Dermis microvascular lymphatic vessel endothelial cell (primary cell): Measurements from ENCODE around the gene LRFN2. TPM values are rescaled to one million over a fixed set of nuclear protein-coding genes. Genes with fewer than 3 reads are reported as not detected.

Experiments
- DNase-seq, 2 donors: peaks; one replicate each; pipeline versions ENCODE4 v3.0.0 to v3.0.0-alpha.2; 2010; ENCODE audit warnings: low read depth in 2 of 2
- total RNA-seq: library from RNA; depleted of rRNA; stranded (reverse); fragments of >200 nt; gene quantifications from 2 replicates; pipeline ENCODE4 v1.2.1, GENCODE V29; 2014

The LRFN2 gene
- total RNA-seq, 1 donor from 2014 or later = not detected

DNA sequence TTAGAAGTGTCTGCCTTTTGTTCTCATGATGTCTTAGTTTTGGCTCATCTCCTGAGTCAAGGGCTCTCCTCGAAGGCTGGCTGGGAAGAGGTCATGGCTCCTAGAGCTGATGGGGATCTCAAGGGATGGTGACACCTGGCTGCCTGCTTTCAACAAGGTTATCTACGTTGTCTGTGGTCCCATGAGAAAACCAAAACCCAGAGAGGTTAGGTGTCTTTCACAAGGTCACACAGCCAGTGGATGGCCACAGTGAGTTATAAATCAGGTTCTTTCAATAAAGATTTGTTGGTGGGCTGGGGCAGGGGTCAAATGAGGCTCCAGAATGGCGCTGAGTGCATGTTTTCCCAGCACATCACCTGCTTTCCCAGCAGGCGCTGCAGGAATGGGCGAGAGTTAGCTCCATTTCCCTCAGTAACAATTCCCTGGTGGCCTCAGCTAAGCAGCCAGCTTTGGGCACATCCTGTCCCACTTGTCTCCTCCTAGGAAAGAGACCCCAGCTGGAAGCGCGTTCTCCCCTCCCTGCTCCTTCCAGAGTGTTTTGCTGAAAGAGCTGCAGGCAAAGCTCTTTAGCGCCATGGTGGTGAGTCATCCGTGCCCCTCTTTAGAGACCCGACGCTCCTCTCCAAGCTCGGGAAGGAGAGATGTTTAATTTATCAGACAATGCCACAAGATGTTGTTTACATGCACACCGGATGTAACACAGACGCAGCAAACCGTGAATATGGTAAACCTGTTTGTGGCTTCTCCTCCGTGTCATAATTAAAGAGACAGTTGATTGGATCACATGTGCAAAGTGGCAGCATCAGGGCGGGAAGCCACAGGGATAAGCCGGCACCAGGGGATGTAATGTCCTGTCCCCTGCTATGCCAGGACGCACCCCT is 109.7 kb downstream of the LRFN2 start:
- DNase-seq = no peak

- no peak for DNase-seq
Observed at GRCh38 chr6:40476673-40477072, 110.5 kb downstream of the LRFN2 start.

- DNase-seq = no peak
Observed at GRCh38 chr6:40474937-40475336, 112.2 kb downstream of the LRFN2 start.

GRCh38 chr6:40473026-40473425 is 114.1 kb downstream of the LRFN2 start:
- DNase-seq = no peak

GRCh38 chr6:40472353-40472752 is 114.8 kb downstream of the LRFN2 start:
- no peak for DNase-seq

GRCh38 chr6:40471243-40471642 is 115.9 kb downstream of the LRFN2 start:
- no peak for DNase-seq

DNA sequence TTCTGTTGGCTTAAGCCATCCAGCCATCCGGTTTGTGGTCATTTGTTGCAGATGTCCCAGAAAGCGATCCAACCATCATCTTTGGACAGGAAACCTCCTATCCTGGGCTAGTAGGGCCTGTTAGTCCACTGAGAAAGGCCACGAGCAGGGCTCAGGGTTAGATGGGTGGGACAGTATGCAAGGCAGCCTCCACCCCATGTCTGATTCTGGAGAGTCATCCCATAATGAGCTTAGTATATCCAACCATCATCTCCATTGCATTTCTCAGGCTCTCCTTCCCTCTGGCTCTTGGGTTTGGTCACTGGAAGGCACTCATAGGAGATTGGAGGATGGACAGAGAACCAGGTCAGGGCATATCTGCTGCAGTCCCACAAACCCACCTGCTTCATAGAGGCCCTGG is 117.8 kb downstream of the LRFN2 start:
- DNase-seq = no peak

GRCh38 chr6:40466986-40467539 is 120.1 kb downstream of the LRFN2 start:
- no peak for DNase-seq

GRCh38 chr6:40461643-40462042 is 125.5 kb downstream of the LRFN2 start:
- DNase-seq = no peak

DNA sequence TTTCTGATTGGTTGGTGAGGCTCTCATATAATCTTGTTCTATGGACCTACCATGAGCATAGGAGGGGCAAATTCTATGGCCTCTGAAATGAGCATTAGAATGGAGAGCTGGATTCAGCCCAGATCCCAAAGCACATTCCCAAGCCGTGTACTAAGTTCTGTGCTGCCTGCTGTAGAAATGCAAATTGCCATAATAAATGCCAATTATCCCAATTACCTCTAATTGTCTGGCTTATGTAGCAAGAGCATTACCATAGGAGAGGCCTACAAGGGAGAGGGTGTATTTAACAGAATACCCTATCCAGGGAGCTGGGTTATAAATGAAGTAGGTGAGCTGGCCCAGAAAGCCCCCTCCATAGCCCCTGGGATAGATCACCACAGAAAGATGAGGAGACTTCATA is 126.8 kb downstream of the LRFN2 start:
- DNase-seq = no peak

- DNase-seq = no peak
Observed at GRCh38 chr6:40457261-40457660, 129.9 kb downstream of the LRFN2 start.

- no peak for DNase-seq
Observed at GRCh38 chr6:40456390-40457013, 130.7 kb downstream of the LRFN2 start.

- no peak for DNase-seq
Observed at GRCh38 chr6:40455686-40456389, 131.3 kb downstream of the LRFN2 start.

GRCh38 chr6:40450483-40450882 is 136.7 kb downstream of the LRFN2 start:
- DNase-seq = no peak

DNA sequence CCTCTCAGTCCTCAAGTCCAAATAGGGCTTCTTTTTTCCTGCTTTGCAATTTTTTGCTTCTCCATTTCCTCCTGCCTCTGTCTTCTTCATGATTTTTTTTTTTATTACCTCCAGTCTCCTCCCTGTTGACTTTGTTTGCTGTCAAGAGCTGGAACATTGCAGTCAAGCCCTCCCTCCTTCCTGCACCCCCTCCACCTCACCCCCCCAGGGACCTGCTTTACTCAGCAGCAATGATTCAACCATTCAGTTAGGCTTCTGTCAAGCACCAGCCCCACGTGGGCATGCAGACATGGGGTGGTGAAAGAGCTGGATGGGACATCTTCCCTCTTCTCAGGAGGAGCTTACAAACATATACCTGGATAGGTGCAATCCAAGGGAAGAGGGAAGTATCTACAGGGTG is 142.4 kb downstream of the LRFN2 start:
- no peak for DNase-seq

DNA sequence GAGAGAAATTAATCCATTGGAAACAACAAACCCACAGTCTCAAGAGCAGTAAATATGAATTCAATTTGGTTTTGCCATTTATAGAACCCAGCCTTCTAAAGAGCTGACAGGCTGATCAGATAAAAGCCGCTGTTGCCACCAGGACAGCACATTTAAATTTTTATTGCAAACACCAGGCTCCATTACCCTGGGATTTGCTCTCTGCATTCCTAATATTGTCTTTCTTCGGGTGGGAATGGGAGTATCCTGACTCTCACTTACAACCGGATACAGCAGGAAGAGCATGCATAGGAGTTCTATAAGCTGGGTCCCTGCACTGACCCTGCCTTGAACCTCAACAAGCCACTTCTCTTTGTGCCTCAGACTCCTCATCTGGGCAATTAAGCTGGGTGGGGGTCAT is 142.9 kb downstream of the LRFN2 start:
- DNase-seq = no peak

DNA sequence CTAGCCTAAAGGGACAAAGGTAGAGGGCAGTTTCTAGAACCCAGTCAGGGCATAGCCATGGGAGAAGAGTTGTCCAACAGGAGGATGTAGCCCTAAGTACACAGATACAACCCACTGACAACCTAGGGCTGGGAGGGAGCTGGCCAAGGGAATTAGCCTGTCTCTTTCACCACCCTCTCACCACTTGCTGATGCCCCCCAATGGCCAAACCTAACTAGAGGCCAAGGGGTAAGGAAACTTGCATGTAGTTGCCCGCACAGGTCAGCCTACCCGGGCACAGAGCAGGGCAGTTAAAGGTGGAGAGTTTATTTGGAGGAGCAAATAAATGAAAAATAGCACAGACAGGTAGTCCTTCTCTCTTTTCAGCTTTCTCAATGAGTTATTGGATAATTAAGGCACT is 143.3 kb downstream of the LRFN2 start:
- no peak for DNase-seq

- DNase-seq = no peak
Observed at GRCh38 chr6:40442591-40442990, 144.6 kb downstream of the LRFN2 start.

DNA sequence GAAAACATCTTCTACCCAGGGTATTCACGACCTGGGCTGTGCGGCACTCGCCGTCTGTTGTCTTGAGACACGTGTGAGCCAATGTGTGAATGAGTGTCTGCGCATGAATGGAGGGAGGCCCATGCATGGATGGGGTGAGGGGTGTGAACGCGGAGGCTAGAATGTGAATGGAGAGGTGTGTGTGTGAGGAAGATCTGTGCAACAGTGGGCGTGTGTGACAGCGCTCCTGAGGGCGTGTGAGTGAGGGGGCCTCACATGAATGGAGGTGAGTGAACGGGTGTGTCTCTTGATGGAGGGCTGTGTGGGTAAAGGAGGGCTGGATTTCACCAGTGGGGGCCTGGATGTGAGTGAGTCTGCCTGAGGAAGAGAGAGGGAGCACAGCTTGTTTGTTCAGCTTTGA is 146.0 kb downstream of the LRFN2 start:
- DNase-seq = no peak

DNA sequence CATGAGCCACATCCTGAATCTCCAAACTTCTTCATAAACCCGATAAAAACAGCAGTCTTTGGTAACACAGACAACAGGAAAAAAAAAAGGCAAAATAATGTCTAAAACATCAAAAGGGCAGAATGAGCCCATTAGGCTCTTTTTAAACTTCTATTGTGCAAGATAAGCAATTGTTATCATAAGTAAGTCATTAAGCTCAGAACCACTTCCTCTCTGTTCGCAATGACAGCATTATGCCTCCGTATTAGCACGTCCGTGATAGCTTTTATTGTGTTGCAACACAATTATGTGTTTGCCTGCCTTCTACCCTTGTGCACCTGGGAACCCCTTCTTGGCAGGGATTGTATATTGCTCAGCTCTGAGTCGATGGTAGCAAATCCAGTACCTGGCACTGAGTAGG is 147.1 kb downstream of the LRFN2 start:
- DNase-seq = no peak

DNA sequence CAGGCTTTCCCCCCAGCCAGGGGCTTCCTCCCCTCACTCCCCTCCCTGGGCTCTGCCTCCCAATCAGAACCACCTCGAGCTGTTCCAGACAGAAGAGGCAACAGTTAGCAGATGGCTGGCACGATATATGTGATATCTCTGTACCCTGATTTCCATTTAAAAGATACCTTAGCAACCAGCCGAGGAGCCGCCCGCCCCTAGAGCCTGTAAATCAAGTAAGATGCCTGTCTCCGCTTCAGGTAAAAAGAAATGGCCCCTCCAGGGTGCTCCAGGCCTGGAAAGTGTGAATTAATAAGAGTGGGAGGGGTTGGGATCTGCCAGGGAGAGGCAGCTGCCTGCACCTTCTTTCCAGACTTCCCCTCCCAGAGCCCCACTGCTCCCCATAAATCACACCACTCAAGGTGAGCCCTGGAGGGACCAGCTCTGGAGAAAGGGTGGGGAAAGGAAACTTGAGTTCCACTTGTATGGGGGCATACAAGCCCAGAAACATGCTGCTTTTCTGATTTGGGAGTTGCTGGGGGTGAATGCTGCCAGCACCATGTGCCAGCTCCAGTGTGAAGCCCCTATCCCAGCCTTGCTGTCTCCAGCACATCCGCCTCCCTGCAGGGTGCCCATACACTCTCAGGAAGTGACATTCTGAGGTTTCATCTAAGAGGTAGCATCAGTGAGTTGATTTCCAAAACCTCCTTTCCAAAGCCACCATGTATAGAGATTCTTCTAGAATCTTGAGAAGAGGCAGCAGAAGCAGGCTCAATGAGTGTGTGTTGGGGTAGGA is 148.0 kb downstream of the LRFN2 start:
- DNase-seq = no peak
